OCI-LY1 (cell line): Measurements from ENCODE around the gene JPT1.

Source experiments
- EZH2 ChIP-seq: fragments of 200-600 bp; sonication (generic), shearing (Covaris generic); IDR thresholded peaks from 2 replicates; pipeline ENCODE4 v1.8.0; 2017; ENCODE audit warnings: borderline replicate concordance, mixed run types, mild to moderate bottlenecking, antibody characterized with exemption, low read length, moderate library complexity, mixed read lengths
- TF ChIP-seq, protein P1 (sequence below): fragments of 200-600 bp; sonication (generic), shearing (Covaris generic); IDR thresholded peaks from 2 replicates; pipeline ENCODE4 v1.5.1; 2017; ENCODE audit warnings: mild to moderate bottlenecking, antibody characterized with exemption, low read length, moderate library complexity, mixed read lengths

GRCh38 chr17:75094871-75095399, 59.4 kb downstream of the JPT1 start:
- TF ChIP-seq, protein P1, sequence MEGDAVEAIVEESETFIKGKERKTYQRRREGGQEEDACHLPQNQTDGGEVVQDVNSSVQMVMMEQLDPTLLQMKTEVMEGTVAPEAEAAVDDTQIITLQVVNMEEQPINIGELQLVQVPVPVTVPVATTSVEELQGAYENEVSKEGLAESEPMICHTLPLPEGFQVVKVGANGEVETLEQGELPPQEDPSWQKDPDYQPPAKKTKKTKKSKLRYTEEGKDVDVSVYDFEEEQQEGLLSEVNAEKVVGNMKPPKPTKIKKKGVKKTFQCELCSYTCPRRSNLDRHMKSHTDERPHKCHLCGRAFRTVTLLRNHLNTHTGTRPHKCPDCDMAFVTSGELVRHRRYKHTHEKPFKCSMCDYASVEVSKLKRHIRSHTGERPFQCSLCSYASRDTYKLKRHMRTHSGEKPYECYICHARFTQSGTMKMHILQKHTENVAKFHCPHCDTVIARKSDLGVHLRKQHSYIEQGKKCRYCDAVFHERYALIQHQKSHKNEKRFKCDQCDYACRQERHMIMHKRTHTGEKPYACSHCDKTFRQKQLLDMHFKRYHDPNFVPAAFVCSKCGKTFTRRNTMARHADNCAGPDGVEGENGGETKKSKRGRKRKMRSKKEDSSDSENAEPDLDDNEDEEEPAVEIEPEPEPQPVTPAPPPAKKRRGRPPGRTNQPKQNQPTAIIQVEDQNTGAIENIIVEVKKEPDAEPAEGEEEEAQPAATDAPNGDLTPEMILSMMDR, result no peak
- no peak for TF ChIP-seq EZH2
